ENCODE data around the gene MXI1.

Gene MXI1

DNA sequence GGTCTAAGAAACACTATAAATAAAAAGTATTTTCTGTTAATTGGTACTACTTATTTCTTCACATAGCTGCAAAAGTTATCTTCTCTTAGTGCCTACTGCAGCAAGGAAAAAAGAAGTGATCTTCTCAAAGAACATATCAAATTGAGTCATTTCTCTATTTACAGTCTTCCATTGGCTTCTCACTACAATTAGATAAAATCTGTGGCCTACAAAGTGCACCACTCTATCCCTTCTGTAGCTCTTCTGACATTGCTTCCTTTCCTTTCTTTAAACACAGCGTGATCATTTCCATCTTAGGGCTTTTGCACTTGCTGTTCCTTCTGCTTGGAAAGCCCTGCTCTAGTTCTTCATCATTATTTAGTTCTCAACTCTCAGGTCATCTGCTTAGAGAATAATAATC, 44.7 kb downstream of the MXI1 start:
- Histone ChIP-seq H3K9me3 (ENCODE audit: low read depth, low read length) (no peaks in the 10 kb centered on the region), H3K4me3 (no peak overlapping the region), H3K9ac (ENCODE audit: insufficient read length) (no peak overlapping the region), H3K36me3 (ENCODE audit: insufficient read depth, low read length) (no peaks in the 10 kb centered on the region), H3K27ac (no peak overlapping the region)
- TF ChIP-seq FOXP2 (optimal IDR thresholded peaks at IDR 0.05; ENCODE audit: control extremely low read depth, extremely low read length, insufficient read depth) (no peak), EZH2 (IDR thresholded peaks at IDR 0.05) (no peak), POLR2AphosphoS5 (IDR thresholded peaks at IDR 0.05; ENCODE audit: borderline replicate concordance, low read depth, low read length) (no peak)
- no peak for DNase-seq (ENCODE audit: low read depth, low spot score)

GRCh38 chr10:110254467-110254866, 47.1 kb downstream of the MXI1 start:
- Histone ChIP-seq H3K36me3 (ENCODE audit: insufficient read depth, low read length) (no peaks in the 10 kb centered on the region), H3K9ac (ENCODE audit: insufficient read length) (no peak overlapping the region), H3K4me3 (no peak overlapping the region), H3K27ac (no peak overlapping the region), H3K9me3 (ENCODE audit: low read depth, low read length) (no peaks in the 10 kb centered on the region)
- TF ChIP-seq EZH2 (IDR thresholded peaks at IDR 0.05) (no peak), FOXP2 (optimal IDR thresholded peaks at IDR 0.05; ENCODE audit: control extremely low read depth, extremely low read length, insufficient read depth) (no peak), POLR2AphosphoS5 (IDR thresholded peaks at IDR 0.05; ENCODE audit: borderline replicate concordance, low read depth, low read length) (no peak)
- DNase-seq (ENCODE audit: low read depth, low spot score): no peak

DNA sequence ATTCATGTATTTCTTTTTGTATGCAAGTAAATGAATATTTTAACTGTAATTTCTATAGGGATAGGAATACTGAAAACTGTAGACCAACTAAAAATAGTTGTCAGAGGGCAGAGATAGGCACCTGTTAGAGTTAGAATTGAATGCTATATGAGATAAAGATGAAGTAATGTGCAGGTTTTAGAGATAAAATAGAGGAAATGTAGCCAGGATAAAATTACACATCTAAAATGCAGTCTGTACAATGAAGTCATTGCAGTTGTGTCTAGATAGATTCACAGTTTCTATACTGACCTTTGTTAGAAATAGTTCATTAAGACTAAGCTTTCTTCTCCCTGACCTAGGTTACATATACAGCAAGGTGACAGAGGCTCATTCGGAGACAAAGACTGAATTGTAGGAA, 51.1 kb downstream of the MXI1 start:
- no peak for DNase-seq (ENCODE audit: low read depth, low spot score)
- Histone ChIP-seq H3K27ac (no peak overlapping the region), H3K36me3 (ENCODE audit: insufficient read depth, low read length) (no peaks in the 10 kb centered on the region), H3K9me3 (ENCODE audit: low read depth, low read length) (no peaks in the 10 kb centered on the region), H3K9ac (ENCODE audit: insufficient read length) (no peak overlapping the region), H3K4me3 (no peak overlapping the region)
- TF ChIP-seq FOXP2 (optimal IDR thresholded peaks at IDR 0.05; ENCODE audit: control extremely low read depth, extremely low read length, insufficient read depth) (no peak), EZH2 (IDR thresholded peaks at IDR 0.05) (no peak), POLR2AphosphoS5 (IDR thresholded peaks at IDR 0.05; ENCODE audit: borderline replicate concordance, low read depth, low read length) (no peak)

- TF ChIP-seq FOXP2 (optimal IDR thresholded peaks at IDR 0.05; ENCODE audit: control extremely low read depth, extremely low read length, insufficient read depth) (no peak), POLR2AphosphoS5 (IDR thresholded peaks at IDR 0.05; ENCODE audit: borderline replicate concordance, low read depth, low read length) (no peak), EZH2 (IDR thresholded peaks at IDR 0.05) (no peak)
- H3K9me3 ChIP-seq (ENCODE audit: low read depth, low read length): no peaks in the 10 kb centered on the region
- H3K36me3 ChIP-seq (ENCODE audit: insufficient read depth, low read length): no peaks in the 10 kb centered on the region
- DNase-seq (ENCODE audit: low read depth, low spot score): no peak
- H3K9ac ChIP-seq (ENCODE audit: insufficient read length): no peak overlapping the region
- H3K4me3 ChIP-seq: no peak overlapping the region
- H3K27ac ChIP-seq: no peak overlapping the region
These were observed 51.9 kb downstream of the MXI1 start for GRCh38 chr10:110259317-110259716.

DNA sequence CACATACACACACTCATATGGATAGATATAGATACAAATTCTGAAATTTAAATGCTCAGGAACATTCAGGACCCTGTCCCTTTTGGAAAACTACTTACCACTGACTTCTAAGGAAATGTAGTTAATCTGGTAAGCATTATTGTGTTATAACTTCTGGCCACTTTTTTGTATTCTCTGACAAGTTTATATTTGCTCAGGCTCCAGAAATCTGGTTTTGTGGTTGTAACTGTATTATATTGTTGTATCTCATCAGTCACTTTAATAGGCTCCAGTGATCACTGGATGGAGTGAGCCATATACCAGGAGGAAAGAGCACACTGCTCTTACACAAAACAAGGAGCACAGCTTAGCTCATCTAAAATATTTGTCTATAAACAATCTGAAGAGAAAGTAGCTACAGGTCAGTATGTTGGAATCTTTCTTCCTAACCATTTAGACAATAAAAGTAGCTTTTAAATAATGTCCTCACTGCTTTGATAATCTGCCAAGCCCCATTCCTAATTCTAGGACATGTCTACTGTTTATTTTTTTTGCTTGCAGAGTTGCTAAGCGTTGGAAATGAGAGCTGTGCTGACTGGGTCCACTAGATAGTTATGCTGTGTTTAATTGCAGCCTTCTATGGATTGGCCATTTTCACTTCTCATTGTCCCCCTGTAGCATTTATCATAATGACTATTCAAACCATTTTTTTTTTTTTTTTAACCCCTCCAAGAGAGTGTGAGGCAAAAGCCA, 53.5 kb downstream of the MXI1 start:
- H3K9me3 ChIP-seq (ENCODE audit: low read depth, low read length): no peaks in the 10 kb centered on the region
- H3K9ac ChIP-seq (ENCODE audit: insufficient read length): no peak overlapping the region
- H3K4me3 ChIP-seq: no peak overlapping the region
- TF ChIP-seq FOXP2 (optimal IDR thresholded peaks at IDR 0.05; ENCODE audit: control extremely low read depth, extremely low read length, insufficient read depth): no peak
- TF ChIP-seq POLR2AphosphoS5 (IDR thresholded peaks at IDR 0.05; ENCODE audit: borderline replicate concordance, low read depth, low read length): no peak
- TF ChIP-seq EZH2 (IDR thresholded peaks at IDR 0.05): no peak
- H3K36me3 ChIP-seq (ENCODE audit: insufficient read depth, low read length): no peaks in the 10 kb centered on the region
- no peak overlapping the region for H3K27ac ChIP-seq
- no peak for DNase-seq (ENCODE audit: low read depth, low spot score)

- H3K9me3 ChIP-seq (ENCODE audit: low read depth, low read length): no peaks in the 10 kb centered on the region
- H3K4me3 ChIP-seq: no peak overlapping the region
- H3K9ac ChIP-seq (ENCODE audit: insufficient read length): no peak overlapping the region
- no peaks in the 10 kb centered on the region for H3K36me3 ChIP-seq (ENCODE audit: insufficient read depth, low read length)
- no peak for DNase-seq (ENCODE audit: low read depth, low spot score)
- H3K27ac ChIP-seq: no peak overlapping the region
- TF ChIP-seq POLR2AphosphoS5 (IDR thresholded peaks at IDR 0.05; ENCODE audit: borderline replicate concordance, low read depth, low read length) (no peak), FOXP2 (optimal IDR thresholded peaks at IDR 0.05; ENCODE audit: control extremely low read depth, extremely low read length, insufficient read depth) (no peak), EZH2 (IDR thresholded peaks at IDR 0.05) (no peak)
These were observed 55.8 kb downstream of the MXI1 start for GRCh38 chr10:110263164-110263563.

DNA sequence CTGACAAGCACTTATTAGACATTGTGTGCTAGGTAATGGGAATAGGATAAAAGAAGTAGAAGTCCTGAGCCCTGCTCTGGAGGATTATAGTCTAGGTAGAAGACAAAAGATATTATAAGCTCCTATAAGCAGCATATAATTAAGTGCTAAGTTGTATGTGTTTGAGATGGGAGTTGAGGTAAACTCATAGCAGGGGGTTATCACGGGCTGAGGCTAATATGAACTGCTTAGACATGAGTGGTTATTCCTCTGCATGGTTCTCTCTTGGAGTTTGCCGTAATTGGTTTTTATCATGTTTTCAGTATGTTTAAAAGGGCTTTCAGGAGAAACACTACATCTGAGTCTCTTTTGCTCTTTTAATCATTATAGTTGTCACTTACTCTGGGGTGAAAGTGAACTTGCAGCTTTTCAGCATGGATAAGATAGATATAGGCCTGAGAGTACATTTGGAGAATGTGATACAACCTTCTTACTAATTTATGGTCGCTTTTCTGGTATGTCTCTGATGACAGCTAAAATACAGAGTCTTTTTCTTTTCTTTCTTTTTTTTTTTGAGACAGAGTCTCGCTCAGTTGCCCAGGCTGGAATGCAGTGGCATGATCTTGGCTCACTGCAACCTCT, 58.3 kb downstream of the MXI1 start:
- Histone ChIP-seq H3K36me3 (ENCODE audit: insufficient read depth, low read length) (no peaks in the 10 kb centered on the region), H3K9me3 (ENCODE audit: low read depth, low read length) (no peaks in the 10 kb centered on the region), H3K9ac (ENCODE audit: insufficient read length) (no peak overlapping the region), H3K4me3 (no peak overlapping the region), H3K27ac (no peak overlapping the region)
- no peak for TF ChIP-seq EZH2 (IDR thresholded peaks at IDR 0.05)
- DNase-seq (ENCODE audit: low read depth, low spot score): no peak

DNA sequence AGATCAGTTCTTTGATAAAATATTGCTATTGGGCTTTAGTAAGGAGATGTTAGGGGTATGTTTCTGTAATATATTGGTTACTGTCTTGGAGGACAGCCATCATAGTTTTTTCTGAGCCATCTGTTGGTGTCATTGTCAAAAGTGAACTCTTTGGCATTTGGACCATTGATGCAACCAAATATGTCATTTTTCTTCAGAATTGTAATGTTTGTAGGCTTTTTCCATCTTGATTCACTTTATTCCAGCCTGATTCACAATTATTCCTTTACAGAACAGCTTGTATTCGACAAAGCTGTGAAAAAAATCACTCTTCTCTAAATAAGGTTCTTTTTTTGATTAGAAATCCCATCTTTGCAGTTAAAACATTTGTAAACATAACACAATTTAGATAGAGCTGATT, 59.9 kb downstream of the MXI1 start:
- no peak for DNase-seq (ENCODE audit: low read depth, low spot score)
- TF ChIP-seq EZH2 (IDR thresholded peaks at IDR 0.05): no peak
- no peak for TF ChIP-seq FOXP2 (optimal IDR thresholded peaks at IDR 0.05; ENCODE audit: control extremely low read depth, extremely low read length, insufficient read depth)
- no peak for TF ChIP-seq POLR2AphosphoS5 (IDR thresholded peaks at IDR 0.05; ENCODE audit: borderline replicate concordance, low read depth, low read length)
- Histone ChIP-seq H3K27ac (no peak overlapping the region), H3K9me3 (ENCODE audit: low read depth, low read length) (no peaks in the 10 kb centered on the region), H3K36me3 (ENCODE audit: insufficient read depth, low read length) (no peaks in the 10 kb centered on the region), H3K9ac (ENCODE audit: insufficient read length) (no peak overlapping the region), H3K4me3 (no peak overlapping the region)

GRCh38 chr10:110268442-110268841, 61.0 kb downstream of the MXI1 start:
- no peak for TF ChIP-seq EZH2 (IDR thresholded peaks at IDR 0.05)
- TF ChIP-seq FOXP2 (optimal IDR thresholded peaks at IDR 0.05; ENCODE audit: control extremely low read depth, extremely low read length, insufficient read depth): no peak
- no peak for TF ChIP-seq POLR2AphosphoS5 (IDR thresholded peaks at IDR 0.05; ENCODE audit: borderline replicate concordance, low read depth, low read length)
- H3K9me3 ChIP-seq (ENCODE audit: low read depth, low read length): no peaks in the 10 kb centered on the region
- H3K4me3 ChIP-seq: no peak overlapping the region
- H3K36me3 ChIP-seq (ENCODE audit: insufficient read depth, low read length): no peaks in the 10 kb centered on the region
- no peak overlapping the region for H3K27ac ChIP-seq
- no peak overlapping the region for H3K9ac ChIP-seq (ENCODE audit: insufficient read length)
- DNase-seq (ENCODE audit: low read depth, low spot score): no peak

All from SK-N-MC (cell line).